ENCODE measurements around the gene PNP. TPM values are rescaled to one million over a fixed set of nuclear protein-coding genes. Genes with fewer than 3 reads are reported as not detected.

The PNP gene
- total and polyA plus RNA-seq, 2 donors (not counting 1 experiment from before 2014, with no cell fraction given) = 42.0 to 119 TPM

GRCh38 chr14:20429801-20430669 is 39.2 kb upstream of the PNP start:
- Mint-ChIP-seq H3K9me3 (ENCODE audit: insufficient read depth) (no peaks in the 10 kb centered on the region), H3K4me1 (peaks cover 52% of the 10 kb centered on the region), H3K4me3 (peak overlapping the region; percentile 56), H3K27ac (peak overlapping the region; percentile 98), H3K27me3 (no peaks in the 10 kb centered on the region)
- H4K20me1 ChIP-seq (ENCODE audit: control insufficient read depth, insufficient read depth, low read length, poor library complexity, severe bottlenecking) = no peaks in the 10 kb centered on the region
- ChIA-PET POLR2A (no interaction called here), CTCF (interaction anchor here (3.6 kb wide), 1 partner anchor 14 kb away, joined by 24 read pairs; no protein-coding TSS in a partner anchor)
- H3K4me2 ChIP-seq (replicated peaks; ENCODE audit: low read depth, low read length, poor library complexity, severe bottlenecking) = peak overlapping the region; percentile 71
- no peaks in the 10 kb centered on the region for H3K27me3 ChIP-seq (replicated peaks in 1 of 4; ENCODE audit: control extremely low read depth in 1 of 4, control insufficient read depth in 3 of 4, insufficient read depth in 4 of 4, low read length in 3 of 4)
- peak overlapping the region; percentile 35 for H3K9ac ChIP-seq (ENCODE audit: low read length)
- intact Hi-C loops (cut with micrococcal nuclease) = no loop called here
- peaks cover 41 to 48% of the 10 kb centered on the region in 2 donors for H3K4me1 ChIP-seq (ENCODE audit: control insufficient read depth in 2 of 2, insufficient read depth in 2 of 2, low read length in 2 of 2)
- peak overlapping the region; percentile 89 for H3K27ac ChIP-seq (ENCODE audit: low read length in 2 of 2)
- peak overlapping the region in 1 of 5 experiments; percentile 46 for H3K4me3 ChIP-seq (ENCODE audit: control extremely low read depth in 1 of 5, extremely low read depth in 1 of 5, insufficient read depth in 1 of 5, low read depth in 2 of 5, low read length in 4 of 5)
- no peak for TF ChIP-seq CTCF (IDR thresholded peaks at IDR 0.05)
- TF ChIP-seq EZH2 (IDR thresholded peaks at IDR 0.05; ENCODE audit: borderline replicate concordance, insufficient read depth, low read depth, low read length, poor library complexity, severe bottlenecking) = no peak
- ATAC-seq (ENCODE audit: low read depth) (no peak), DNase-seq (no peak)
- no peaks in the 10 kb centered on the region for H3K36me3 ChIP-seq (replicated peaks in 1 of 2; ENCODE audit: control extremely low read depth in 1 of 2, control insufficient read depth in 1 of 2, extremely low read depth in 1 of 2, insufficient read depth in 2 of 2, low read length in 1 of 2)
- H2AFZ ChIP-seq (ENCODE audit: insufficient read depth, low read depth, low read length, poor library complexity, severe bottlenecking) = peak overlapping the region; percentile 74
- H3K9me3 ChIP-seq (ENCODE audit: control extremely low read depth in 1 of 3, control insufficient read depth in 2 of 3, insufficient read depth in 1 of 3, low read length in 2 of 3) = peaks cover 0 to 11% (median 0%) of the 10 kb centered on the region in 3 donors
- peaks cover 10% of the 10 kb centered on the region for H3K79me2 ChIP-seq (ENCODE audit: control insufficient read depth, insufficient read depth, low read length)
- 72% methylated on average over 28 of the region's 30 CpGs for WGBS (ENCODE audit: insufficient coverage)

All from B cell (primary cell).